Measurements from ENCODE around the gene TAF11L2.

GRCh38 chr5:17481378-17481777, 16.7 kb upstream of the TAF11L2 start:
- TF ChIP-seq CTCF (IDR thresholded peaks at IDR 0.05) (no peak), POLR2A (IDR thresholded peaks at IDR 0.05) (no peak)
